GM23338 (cell line): Measurements from ENCODE around the gene ABCF2. TPM values are rescaled to one million over a fixed set of nuclear protein-coding genes. Genes with fewer than 3 reads are reported as not detected.
A peak's percentile ranks its signal among the peaks of the same experiment; 100 is the strongest.

Experiments used
- ATAC-seq: fragments of 200-7000 bp; cut with Tn5 transposase; 3 replicates; pipeline ENCODE4 v1.9.1; 2020
- DNase-seq: peaks from one replicate; pipeline ENCODE4 v3.0.0-alpha.2; 2015; ENCODE audit warnings: low spot score
- H2AFZ ChIP-seq: fragments of 200-600 bp; sonication (generic); 2 replicates; pipeline ENCODE4 v1.8.0; 2016; ENCODE audit warnings: antibody characterized with exemption, mild to moderate bottlenecking, moderate library complexity
- H3F3A ChIP-seq: fragments of 200-600 bp; sonication (generic); replicated peaks from 2 replicates; pipeline ENCODE4 v1.8.0; 2017; ENCODE audit warnings: antibody characterized with exemption, mixed run types, low read depth
- H3K27ac ChIP-seq: fragments of 200-600 bp; sonication (generic); 2 replicates; pipeline ENCODE4 v1.6.1; 2016; ENCODE audit warnings: low read depth
- H3K27me3 ChIP-seq: fragments of 200-600 bp; sonication (generic); 2 replicates; pipeline ENCODE4 v1.8.0; 2016; ENCODE audit warnings: mild to moderate bottlenecking, mixed run types, moderate library complexity; ENCODE audit not compliant: insufficient read depth
- H3K36me3 ChIP-seq: fragments of 200-600 bp; sonication (generic); 2 replicates; pipeline ENCODE4 v1.8.0; 2016; ENCODE audit warnings: mild to moderate bottlenecking; ENCODE audit not compliant: insufficient read depth
- H3K4me1 ChIP-seq: fragments of 200-600 bp; sonication (generic); 2 replicates; pipeline ENCODE4 v1.8.0; 2016; ENCODE audit warnings: mild to moderate bottlenecking, moderate library complexity; ENCODE audit not compliant: insufficient read depth
- H3K4me2 ChIP-seq: fragments of 200-600 bp; sonication (generic); 2 replicates; pipeline ENCODE4 v1.7.1; 2017; ENCODE audit warnings: mixed run types
- H3K4me3 ChIP-seq: fragments of 200-600 bp; sonication (generic); 2 replicates; pipeline ENCODE4 v1.6.1; 2016; ENCODE audit warnings: mixed run types
- H3K79me2 ChIP-seq: fragments of 200-600 bp; sonication (generic); replicated peaks from 2 replicates; pipeline ENCODE4 v1.8.0; 2017; ENCODE audit warnings: mild to moderate bottlenecking; ENCODE audit not compliant: insufficient read depth
- H3K9me2 ChIP-seq: fragments of 200-600 bp; sonication (generic); 2 replicates; pipeline ENCODE4 v1.8.0; 2017; ENCODE audit not compliant: insufficient read depth
- H4K20me1 ChIP-seq: fragments of 200-600 bp; sonication (generic); replicated peaks from 2 replicates; pipeline ENCODE4 v1.8.0; 2017; ENCODE audit warnings: mild to moderate bottlenecking; ENCODE audit not compliant: insufficient read depth
- H3K27ac Mint-ChIP-seq: 2 replicates; pipeline ENCODE4 v1.8.0; 2020; ENCODE audit warnings: inconsistent platforms, mild to moderate bottlenecking, moderate library complexity, mixed read lengths
- H3K27me3 Mint-ChIP-seq: 3 replicates; pipeline ENCODE4 v1.8.0; 2022; ENCODE audit warnings: low read depth, mild to moderate bottlenecking, moderate library complexity, mixed read lengths, inconsistent platforms; ENCODE audit not compliant: insufficient read depth, poor library complexity
- H3K36me3 Mint-ChIP-seq: 3 replicates; pipeline ENCODE4 v1.8.0; 2021; ENCODE audit warnings: low read depth, mild to moderate bottlenecking, inconsistent platforms, moderate library complexity, mixed read lengths
- H3K4me1 Mint-ChIP-seq: 3 replicates; pipeline ENCODE4 v1.8.0; 2020; ENCODE audit warnings: mild to moderate bottlenecking, inconsistent platforms, mixed read lengths
- H3K4me3 Mint-ChIP-seq: 3 replicates; pipeline ENCODE4 v1.8.0; 2021; ENCODE audit warnings: moderate library complexity, mild to moderate bottlenecking, inconsistent platforms, mixed read lengths
- H3K9me3 Mint-ChIP-seq: 3 replicates; pipeline ENCODE4 v1.8.0; 2020; ENCODE audit warnings: moderate library complexity, mild to moderate bottlenecking, inconsistent platforms, mixed read lengths
- CREB1 ChIP-seq: fragments of 250-450 bp; sonication (Bioruptor Pico); IDR thresholded peaks from 2 replicates; pipeline ENCODE4 v1.5.0; 2020; ENCODE audit warnings: low read depth, mild to moderate bottlenecking, moderate library complexity
- CTCF ChIP-seq, 2 experiments: fragments of 200-600 bp in 1 of 2; sonication (generic) in 1 of 2; conservative IDR thresholded peaks; 2 replicates each; pipeline versions ENCODE4 v1.5.1 to v1.6.1; 2016 to 2017; ENCODE audit warnings: antibody characterized with exemption in 2 of 2, low read depth in 2 of 2, mild to moderate bottlenecking in 2 of 2, moderate library complexity in 1 of 2
- EZH2 ChIP-seq: fragments of 200-600 bp; sonication (generic); IDR thresholded peaks from one replicate; pipeline ENCODE4 v1.8.0; 2017; ENCODE audit warnings: antibody characterized with exemption, mild to moderate bottlenecking, low read depth; ENCODE audit not compliant: unreplicated experiment
- EZH2phosphoT487 ChIP-seq: fragments of 200-600 bp; sonication (generic); IDR thresholded peaks from one replicate; pipeline ENCODE4 v1.8.1; 2018; ENCODE audit warnings: antibody characterized with exemption; ENCODE audit not compliant: unreplicated experiment
- JUNB ChIP-seq: IDR thresholded peaks from one replicate; pipeline ENCODE4 v1.6.1; 2016; ENCODE audit warnings: antibody characterized with exemption; ENCODE audit not compliant: unreplicated experiment
- NANOG ChIP-seq: IDR thresholded peaks from 2 replicates; pipeline ENCODE4 v1.6.1; 2016; ENCODE audit warnings: antibody characterized with exemption, borderline replicate concordance
- POLR2AphosphoS5 ChIP-seq: IDR thresholded peaks from 2 replicates; pipeline ENCODE4 v1.6.1; 2016; ENCODE audit warnings: antibody characterized with exemption, low read depth
- STAT1 ChIP-seq: IDR thresholded peaks from one replicate; pipeline ENCODE4 v1.6.1; 2016; ENCODE audit warnings: antibody characterized with exemption; ENCODE audit not compliant: unreplicated experiment
- ZNF114 ChIP-seq: fragments of 250-450 bp; sonication (Bioruptor Pico); IDR thresholded peaks from 2 replicates; pipeline ENCODE4 v1.5.0; 2020; ENCODE audit warnings: mild to moderate bottlenecking, moderate library complexity
- ZNF331 ChIP-seq: fragments of 250-450 bp; sonication (Bioruptor Pico); IDR thresholded peaks from 2 replicates; pipeline ENCODE4 v1.5.0; 2020; ENCODE audit warnings: low read depth, mild to moderate bottlenecking, moderate library complexity
- ZNF462 ChIP-seq: fragments of 250-450 bp; sonication (Bioruptor Pico); IDR thresholded peaks from 2 replicates; pipeline ENCODE4 v1.5.0; 2020; ENCODE audit warnings: mild to moderate bottlenecking, moderate library complexity
- polyA plus RNA-seq: library from polyadenylated mRNA; unstranded; fragments of >200 nt; fragmentation: Nextera tagmentation; extraction: Ambion mirVana; gene quantifications from 2 replicates; pipeline ENCODE4 v1.2.1, GENCODE V29; 2016
- total RNA-seq: library from RNA; depleted of rRNA; stranded (reverse); fragments of >200 nt; shearing (Covaris generic); gene quantifications from 2 replicates; pipeline ENCODE4 v1.2.3, GENCODE V29; 2014
- TF ChIP-seq, protein P1 (sequence below): IDR thresholded peaks from 2 replicates; pipeline ENCODE4 v1.6.1; 2016; ENCODE audit warnings: antibody characterized with exemption
- TF ChIP-seq, protein P2 (sequence below): IDR thresholded peaks from one replicate; pipeline ENCODE4 v1.6.1; 2018; ENCODE audit warnings: antibody characterized with exemption; ENCODE audit not compliant: unreplicated experiment

Gene ABCF2
- total and polyA plus RNA-seq, 2 experiments from 2014 or later = 18.7 to 58.7 TPM

GRCh38 chr7:151185762-151186639 lies 41.0 kb downstream of the ABCF2 start:
- H3K36me3 ChIP-seq = no peaks in the 10 kb centered on the region
- no peak overlapping the region for H2AFZ ChIP-seq
- no peak overlapping the region for H3K4me2 ChIP-seq
- no peaks in the 10 kb centered on the region for H3K9me3 Mint-ChIP-seq
- H3K9me2 ChIP-seq = no peaks in the 10 kb centered on the region
- H3K79me2 ChIP-seq = no peaks in the 10 kb centered on the region
- H3K27me3 ChIP-seq = no peaks in the 10 kb centered on the region
- TF ChIP-seq JUNB = no peak
- TF ChIP-seq EZH2phosphoT487 = no peak
- TF ChIP-seq, protein P1, sequence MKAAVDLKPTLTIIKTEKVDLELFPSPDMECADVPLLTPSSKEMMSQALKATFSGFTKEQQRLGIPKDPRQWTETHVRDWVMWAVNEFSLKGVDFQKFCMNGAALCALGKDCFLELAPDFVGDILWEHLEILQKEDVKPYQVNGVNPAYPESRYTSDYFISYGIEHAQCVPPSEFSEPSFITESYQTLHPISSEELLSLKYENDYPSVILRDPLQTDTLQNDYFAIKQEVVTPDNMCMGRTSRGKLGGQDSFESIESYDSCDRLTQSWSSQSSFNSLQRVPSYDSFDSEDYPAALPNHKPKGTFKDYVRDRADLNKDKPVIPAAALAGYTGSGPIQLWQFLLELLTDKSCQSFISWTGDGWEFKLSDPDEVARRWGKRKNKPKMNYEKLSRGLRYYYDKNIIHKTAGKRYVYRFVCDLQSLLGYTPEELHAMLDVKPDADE = no peak
- TF ChIP-seq CTCF (conservative IDR thresholded peaks at IDR 0.05; ENCODE audit: low read depth in 2 of 2) = no peak
- TF ChIP-seq ZNF331 (CRISPR knock-in tag) = no peak
- TF ChIP-seq EZH2 = no peak
- no peak for TF ChIP-seq STAT1
- no peak for TF ChIP-seq ZNF462
- no peak for TF ChIP-seq ZNF114
- TF ChIP-seq, protein P2, sequence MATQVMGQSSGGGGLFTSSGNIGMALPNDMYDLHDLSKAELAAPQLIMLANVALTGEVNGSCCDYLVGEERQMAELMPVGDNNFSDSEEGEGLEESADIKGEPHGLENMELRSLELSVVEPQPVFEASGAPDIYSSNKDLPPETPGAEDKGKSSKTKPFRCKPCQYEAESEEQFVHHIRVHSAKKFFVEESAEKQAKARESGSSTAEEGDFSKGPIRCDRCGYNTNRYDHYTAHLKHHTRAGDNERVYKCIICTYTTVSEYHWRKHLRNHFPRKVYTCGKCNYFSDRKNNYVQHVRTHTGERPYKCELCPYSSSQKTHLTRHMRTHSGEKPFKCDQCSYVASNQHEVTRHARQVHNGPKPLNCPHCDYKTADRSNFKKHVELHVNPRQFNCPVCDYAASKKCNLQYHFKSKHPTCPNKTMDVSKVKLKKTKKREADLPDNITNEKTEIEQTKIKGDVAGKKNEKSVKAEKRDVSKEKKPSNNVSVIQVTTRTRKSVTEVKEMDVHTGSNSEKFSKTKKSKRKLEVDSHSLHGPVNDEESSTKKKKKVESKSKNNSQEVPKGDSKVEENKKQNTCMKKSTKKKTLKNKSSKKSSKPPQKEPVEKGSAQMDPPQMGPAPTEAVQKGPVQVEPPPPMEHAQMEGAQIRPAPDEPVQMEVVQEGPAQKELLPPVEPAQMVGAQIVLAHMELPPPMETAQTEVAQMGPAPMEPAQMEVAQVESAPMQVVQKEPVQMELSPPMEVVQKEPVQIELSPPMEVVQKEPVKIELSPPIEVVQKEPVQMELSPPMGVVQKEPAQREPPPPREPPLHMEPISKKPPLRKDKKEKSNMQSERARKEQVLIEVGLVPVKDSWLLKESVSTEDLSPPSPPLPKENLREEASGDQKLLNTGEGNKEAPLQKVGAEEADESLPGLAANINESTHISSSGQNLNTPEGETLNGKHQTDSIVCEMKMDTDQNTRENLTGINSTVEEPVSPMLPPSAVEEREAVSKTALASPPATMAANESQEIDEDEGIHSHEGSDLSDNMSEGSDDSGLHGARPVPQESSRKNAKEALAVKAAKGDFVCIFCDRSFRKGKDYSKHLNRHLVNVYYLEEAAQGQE = no peak
- no peak for TF ChIP-seq NANOG
- TF ChIP-seq POLR2AphosphoS5 = no peak
- TF ChIP-seq CREB1 (CRISPR knock-in tag) = no peak
- no peak overlapping the region for H3K27ac Mint-ChIP-seq
- peaks cover 6% of the 10 kb centered on the region for H3K27me3 Mint-ChIP-seq
- H3K36me3 Mint-ChIP-seq = no peaks in the 10 kb centered on the region
- no peaks in the 10 kb centered on the region for H3K4me1 ChIP-seq
- H3K27ac ChIP-seq = no peak overlapping the region
- no peak overlapping the region for H3K4me3 Mint-ChIP-seq
- no peaks in the 10 kb centered on the region for H3K4me1 Mint-ChIP-seq
- no peaks in the 10 kb centered on the region for H3F3A ChIP-seq
- no peak overlapping the region for H3K4me3 ChIP-seq
- ATAC-seq (peak; percentile 44), DNase-seq (no peak)
- H4K20me1 ChIP-seq = no peaks in the 10 kb centered on the region
